H4 (cell line): ENCODE measurements around the gene TTC36. TPM values are rescaled to one million over a fixed set of nuclear protein-coding genes. Genes with fewer than 3 reads are reported as not detected.

Experiments used
- total RNA-seq: library from RNA; depleted of rRNA; stranded (reverse); fragments of >200 nt; shearing (Covaris generic); gene quantifications from 2 replicates; pipeline ENCODE4 v1.2.3, GENCODE V29; 2014; rRNA removed

TTC36 gene
- total RNA-seq, 1 experiment from 2014 or later: 0.19 TPM

Other genes with a start within 250 kb of the TTC36 start
- gene CD3E, start 222.7 kb upstream of the TTC36 start, total RNA-seq: not detected in 2 replicates
- gene CD3D, start 184.8 kb upstream of the TTC36 start, total RNA-seq: not detected in 2 replicates
- not detected in 2 replicates for gene CD3G, start 183.1 kb upstream of the TTC36 start, total RNA-seq
- gene UBE4A, start 167.9 kb upstream of the TTC36 start, total RNA-seq: 39.6 and 45.1 TPM in 2 replicates
- 59.3 and 94.8 TPM in 2 replicates for gene ATP5MG, start 125.9 kb upstream of the TTC36 start, total RNA-seq
- gene KMT2A, start 91.0 kb upstream of the TTC36 start, total RNA-seq: 11.9 and 15.2 TPM in 2 replicates
- 8.9 and 13.8 TPM in 2 replicates for gene TMEM25, start 3.7 kb downstream of the TTC36 start, total RNA-seq
- gene IFT46, start 38.5 kb downstream of the TTC36 start, total RNA-seq: 48.3 and 61.1 TPM in 2 replicates
- 126 and 172 TPM in 2 replicates for gene ARCN1, start 44.9 kb downstream of the TTC36 start, total RNA-seq
- gene PHLDB1, start 80.1 kb downstream of the TTC36 start, total RNA-seq: 29.6 and 40.0 TPM in 2 replicates
- gene TREH, start 152.2 kb downstream of the TTC36 start, total RNA-seq: not detected in 2 replicates